B cell (primary cell): ENCODE measurements around the gene LTA4H. TPM values are rescaled to one million over a fixed set of nuclear protein-coding genes. Genes with fewer than 3 reads are reported as not detected.

Source experiments
- ATAC-seq: fragments of 200-7000 bp; cut with Tn5 transposase; one replicate; pipeline ENCODE4 v1.10.0; 2021; ENCODE audit warnings: low read depth, mild to moderate bottlenecking, moderate number of reproducible peaks, moderate library complexity
- CTCF ChIA-PET: fragments of 350-600 bp; sonication (Branson Sonifier 250); formaldehyde crosslinking; loops from one replicate; lab custom pipeline; 2021; ENCODE audit warnings: antibody characterized with exemption, inconsistent platforms; lab: Charles Lee
- POLR2A ChIA-PET: fragments of 350-600 bp; sonication (Branson Sonifier 250); formaldehyde crosslinking; loops from one replicate; lab custom pipeline; 2021; ENCODE audit warnings: antibody characterized with exemption; lab: Charles Lee
- DNase-seq: peaks from one replicate; pipeline ENCODE4 v3.0.0; 2013
- H2AFZ ChIP-seq: 2 replicates; pipeline ENCODE4 v1.6.1; 2012; ENCODE audit warnings: mild to moderate bottlenecking, low read depth, low read length; ENCODE audit not compliant: insufficient read depth, poor library complexity, severe bottlenecking
- H3K27ac ChIP-seq, 2 donors: 1 replicate in 1 of 2; 2 replicates in 1 of 2; pipeline ENCODE4 v1.5.1; 2012 to 2013; ENCODE audit warnings: low read length in 2 of 2, mild to moderate bottlenecking in 2 of 2, moderate library complexity in 1 of 2
- H3K27me3 ChIP-seq, 4 experiments: fragments of 200-600 bp in 1 of 4; sonication (generic) in 1 of 4; replicated peaks in 1 of 4; 1 replicate in 2 of 4; 2 replicates in 2 of 4; pipeline versions ENCODE4 v1.6.1 to v1.7.0; 2013 to 2016; ENCODE audit warnings: low read length in 3 of 4, mild to moderate bottlenecking in 2 of 4, mixed read lengths in 1 of 4, moderate library complexity in 1 of 4; ENCODE audit not compliant: insufficient read depth in 4 of 4, control insufficient read depth in 3 of 4; ENCODE audit errors: control extremely low read depth in 1 of 4
- H3K36me3 ChIP-seq, 2 experiments: replicated peaks in 1 of 2; 1 replicate in 1 of 2; 2 replicates in 1 of 2; pipeline versions ENCODE4 v1.6.1 to v1.7.1; 2013; ENCODE audit warnings: low read length in 1 of 2; ENCODE audit not compliant: insufficient read depth in 2 of 2, control insufficient read depth in 1 of 2; ENCODE audit errors: control extremely low read depth in 1 of 2, extremely low read depth in 1 of 2
- H3K4me1 ChIP-seq, 2 donors: fragments of 200-600 bp in 1 of 2; sonication (generic) in 1 of 2; 1 replicate in 1 of 2; 2 replicates in 1 of 2; pipeline versions ENCODE4 v1.5.1 to v1.6.1; 2013 to 2017; ENCODE audit warnings: low read length in 2 of 2; ENCODE audit not compliant: control insufficient read depth in 2 of 2, insufficient read depth in 2 of 2
- H3K4me2 ChIP-seq: replicated peaks from 2 replicates; pipeline ENCODE3; 2012; ENCODE audit warnings: mild to moderate bottlenecking, low read depth, low read length; ENCODE audit not compliant: poor library complexity, severe bottlenecking
- H3K4me3 ChIP-seq, 5 experiments: fragments of 200-600 bp in 1 of 5; sonication (generic) in 1 of 5; 1 replicate in 3 of 5; 2 replicates in 2 of 5; pipeline versions ENCODE4 v1.5.1 to v1.7.0; 2011 to 2016; ENCODE audit warnings: low read length in 4 of 5, mild to moderate bottlenecking in 4 of 5, low read depth in 2 of 5, control low read depth in 1 of 5, moderate library complexity in 1 of 5; ENCODE audit not compliant: insufficient read depth in 1 of 5; ENCODE audit errors: control extremely low read depth in 1 of 5, extremely low read depth in 1 of 5
- H3K79me2 ChIP-seq: fragments of 200-600 bp; sonication (generic); one replicate; pipeline ENCODE4 v1.6.0; 2016; ENCODE audit warnings: low read length; ENCODE audit not compliant: control insufficient read depth, insufficient read depth
- H3K9ac ChIP-seq: fragments of 200-600 bp; sonication (generic); 2 replicates; pipeline ENCODE4 v1.6.1; 2017; ENCODE audit warnings: mild to moderate bottlenecking, low read length, moderate library complexity
- H3K9me3 ChIP-seq, 3 donors: one replicate each; pipeline versions ENCODE4 v1.6.1 to v1.7.1; 2013; ENCODE audit warnings: low read length in 2 of 3; ENCODE audit not compliant: control insufficient read depth in 2 of 3, insufficient read depth in 1 of 3; ENCODE audit errors: control extremely low read depth in 1 of 3
- H4K20me1 ChIP-seq: 2 replicates; pipeline ENCODE4 v1.6.0; 2012; ENCODE audit warnings: mild to moderate bottlenecking, low read length; ENCODE audit not compliant: insufficient read depth, control insufficient read depth, poor library complexity, severe bottlenecking
- H3K27ac Mint-ChIP-seq: one replicate; pipeline ENCODE4 v1.8.0; 2021; ENCODE audit warnings: mixed read lengths
- H3K27me3 Mint-ChIP-seq: one replicate; pipeline ENCODE4 v1.8.0; 2021; ENCODE audit warnings: mixed read lengths
- H3K4me1 Mint-ChIP-seq: one replicate; pipeline ENCODE4 v1.8.0; 2021; ENCODE audit warnings: mixed read lengths
- H3K4me3 Mint-ChIP-seq: one replicate; pipeline ENCODE4 v1.8.0; 2021; ENCODE audit warnings: mixed read lengths
- H3K9me3 Mint-ChIP-seq: one replicate; pipeline ENCODE4 v1.8.0; 2022; ENCODE audit warnings: mixed read lengths; ENCODE audit not compliant: insufficient read depth
- EZH2 ChIP-seq: IDR thresholded peaks from 2 replicates; pipeline ENCODE4 v1.6.1; 2012; ENCODE audit warnings: borderline replicate concordance, low read depth, mild to moderate bottlenecking, moderate library complexity, low read length; ENCODE audit not compliant: insufficient read depth, poor library complexity, severe bottlenecking
- WGBS: methylation state at CpG from one replicate; pipeline ENCODE4 v1.1.5; 2013; ENCODE audit warnings: missing lambda C conversion rate; ENCODE audit not compliant: insufficient coverage; 5-methylcytosine and 5-hydroxymethylcytosine counted together
- intact Hi-C: fragments of 100-400 bp; cut with micrococcal nuclease; formaldehyde crosslinking; loops from one replicate; pipeline ENCODE4 v1.10.0; 2022
- polyA plus RNA-seq: library from polyadenylated mRNA; depleted of rRNA; stranded (reverse); fragments of >200 nt; gene quantifications from 2 replicates; pipeline ENCODE4 v1.2.3, GENCODE V29; 2012
- total RNA-seq, 2 donors: library from RNA; stranded (reverse); fragments of 120-200 nt in 1 of 2; gene quantifications; 1 replicate in 1 of 2; 2 replicates in 1 of 2; pipeline versions ENCODE4 v1.2.3 to v1.2.4, GENCODE V29; 2013 to 2022
- TF ChIP-seq, protein P1 (sequence below): fragments of 200-600 bp; IDR thresholded peaks from one replicate; pipeline ENCODE4 v1.8.0; 2022; ENCODE audit warnings: antibody characterized with exemption, mild to moderate bottlenecking

The LTA4H gene
- total and polyA plus RNA-seq, 2 donors (not counting 1 experiment from before 2014, with no cell fraction given) = 153 to 167 TPM

DNA sequence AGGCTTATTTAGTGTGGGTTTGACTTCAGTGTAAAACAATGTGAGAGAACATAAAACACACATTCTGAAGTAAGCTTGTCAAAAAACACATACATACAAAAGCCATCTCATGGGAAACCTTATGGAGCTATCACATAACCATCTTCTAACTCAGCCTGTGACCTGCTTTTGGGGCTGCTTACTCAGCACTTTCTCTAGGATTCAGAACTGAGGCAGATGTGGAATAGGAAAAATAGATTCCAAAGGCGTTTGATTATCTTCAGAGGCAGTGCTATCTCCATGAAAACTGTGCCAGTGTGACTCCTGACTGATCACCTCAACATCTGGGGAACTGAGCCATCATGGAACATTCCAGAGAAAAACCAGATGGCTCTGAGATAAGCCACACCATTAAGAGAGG is 52.8 kb downstream of the LTA4H start:
- H3K4me1 Mint-ChIP-seq = no peaks in the 10 kb centered on the region
- Histone ChIP-seq H3K79me2 (no peaks in the 10 kb centered on the region), H3K27me3 (no peaks in the 10 kb centered on the region), H3K27ac (no peak overlapping the region), H3K9me3 (no peaks in the 10 kb centered on the region), H3K4me3 (no peak overlapping the region), H3K36me3 (peaks cover 0 to 2% of the 10 kb centered on the region in 2 experiments), H4K20me1 (no peaks in the 10 kb centered on the region), H3K4me2 (no peak overlapping the region), H3K4me1 (no peaks in the 10 kb centered on the region), H3K9ac (no peak overlapping the region), H2AFZ (no peak overlapping the region)
- ChIA-PET POLR2A (no interaction called here), CTCF (no interaction called here)
- no peak for DNase-seq
- H3K9me3 Mint-ChIP-seq = no peaks in the 10 kb centered on the region
- no peak overlapping the region for H3K27ac Mint-ChIP-seq
- H3K4me3 Mint-ChIP-seq = no peak overlapping the region
- H3K27me3 Mint-ChIP-seq = no peaks in the 10 kb centered on the region
- no peak for TF ChIP-seq EZH2
- TF ChIP-seq, protein P1, sequence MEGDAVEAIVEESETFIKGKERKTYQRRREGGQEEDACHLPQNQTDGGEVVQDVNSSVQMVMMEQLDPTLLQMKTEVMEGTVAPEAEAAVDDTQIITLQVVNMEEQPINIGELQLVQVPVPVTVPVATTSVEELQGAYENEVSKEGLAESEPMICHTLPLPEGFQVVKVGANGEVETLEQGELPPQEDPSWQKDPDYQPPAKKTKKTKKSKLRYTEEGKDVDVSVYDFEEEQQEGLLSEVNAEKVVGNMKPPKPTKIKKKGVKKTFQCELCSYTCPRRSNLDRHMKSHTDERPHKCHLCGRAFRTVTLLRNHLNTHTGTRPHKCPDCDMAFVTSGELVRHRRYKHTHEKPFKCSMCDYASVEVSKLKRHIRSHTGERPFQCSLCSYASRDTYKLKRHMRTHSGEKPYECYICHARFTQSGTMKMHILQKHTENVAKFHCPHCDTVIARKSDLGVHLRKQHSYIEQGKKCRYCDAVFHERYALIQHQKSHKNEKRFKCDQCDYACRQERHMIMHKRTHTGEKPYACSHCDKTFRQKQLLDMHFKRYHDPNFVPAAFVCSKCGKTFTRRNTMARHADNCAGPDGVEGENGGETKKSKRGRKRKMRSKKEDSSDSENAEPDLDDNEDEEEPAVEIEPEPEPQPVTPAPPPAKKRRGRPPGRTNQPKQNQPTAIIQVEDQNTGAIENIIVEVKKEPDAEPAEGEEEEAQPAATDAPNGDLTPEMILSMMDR = no peak
- ATAC-seq = no peak
- WGBS = 86% methylated on average over 1 of the region's 1 CpG
- intact Hi-C loops = no loop called here

- Histone ChIP-seq H3K27ac (no peak overlapping the region), H3K36me3 (peaks cover 0 to 2% of the 10 kb centered on the region in 2 experiments), H3K9ac (no peak overlapping the region), H3K9me3 (no peaks in the 10 kb centered on the region), H3K79me2 (no peaks in the 10 kb centered on the region), H3K4me3 (no peak overlapping the region), H3K4me1 (no peaks in the 10 kb centered on the region), H3K4me2 (no peak overlapping the region), H4K20me1 (no peaks in the 10 kb centered on the region), H3K27me3 (no peaks in the 10 kb centered on the region), H2AFZ (no peak overlapping the region)
- no peaks in the 10 kb centered on the region for H3K27me3 Mint-ChIP-seq
- no peak overlapping the region for H3K27ac Mint-ChIP-seq
- DNase-seq = no peak
- ChIA-PET POLR2A (no interaction called here), CTCF (interaction anchor here (1.0 to 1.3 kb wide), 2 partner anchors 13 to 18 kb away, joined by 3 read pairs; no protein-coding TSS in a partner anchor)
- no peak overlapping the region for H3K4me3 Mint-ChIP-seq
- WGBS = 95% methylated on average over 5 of the region's 5 CpGs
- ATAC-seq = no peak
- intact Hi-C loops = no loop called here
- H3K9me3 Mint-ChIP-seq = no peaks in the 10 kb centered on the region
- H3K4me1 Mint-ChIP-seq = no peaks in the 10 kb centered on the region
- no peak for TF ChIP-seq EZH2
- TF ChIP-seq, protein P1 = no peak
Measured at GRCh38 chr12:95980437-95980836, 55.0 kb downstream of the LTA4H start.
